GM12878 (cell line): Measurements from ENCODE around the gene RINT1. TPM values are rescaled to one million over a fixed set of nuclear protein-coding genes. Genes with fewer than 3 reads are reported as not detected.

Source experiments
- ATAC-seq: fragments of 200-7000 bp; cut with Tn5 transposase; 3 replicates; pipeline ENCODE4 v1.9.1; 2020; ENCODE audit warnings: mild to moderate bottlenecking, moderate library complexity
- BruUV-seq: library from RNA; stranded (reverse); fragments of 400-500 nt; replicated peaks from 2 replicates; lab custom pipeline; 2021; lab: Mats Ljungman, UMichigan
- CTCF ChIA-PET: fragments of 300-600 bp; sonication (Branson Sonifier 250); formaldehyde crosslinking; extraction: SDS; loops from one replicate; lab custom pipeline; 2021; ENCODE audit warnings: inconsistent platforms; lab: Yijun Ruan, JAX
- POLR2A ChIA-PET: fragments of 350-600 bp; formaldehyde crosslinking; extraction: SDS; loops from one replicate; lab custom pipeline; 2021; ENCODE audit warnings: inconsistent platforms; lab: Charles Lee
- RAD21 ChIA-PET: fragments of 300-600 bp; sonication (Branson Sonifier 250); formaldehyde crosslinking; loops from one replicate; lab custom pipeline; 2023; ENCODE audit warnings: antibody characterized with exemption; ENCODE audit not compliant: unreplicated experiment; lab: Charles Lee
- SMC1A ChIA-PET: fragments of 300-600 bp; sonication (Branson Sonifier 250); formaldehyde crosslinking; loops from one replicate; lab custom pipeline; 2023; ENCODE audit not compliant: unreplicated experiment, uncharacterized antibody; lab: Charles Lee
- DNase-seq: peaks from one replicate; pipeline ENCODE4 v3.0.0-alpha.2; 2011; ENCODE audit warnings: low read depth, low spot score
- FAIRE-seq: peaks from 3 replicates; lab custom pipeline; 2011; peaks lifted over from hg19 to GRCh38; lab: Jason Lieb, UNC
- H2AFZ ChIP-seq: 2 replicates; pipeline ENCODE4 v1.6.0; 2011; ENCODE audit warnings: low read depth, low read length, control low read depth; ENCODE audit not compliant: control insufficient read depth
- H3K27ac ChIP-seq: 2 replicates; pipeline ENCODE4 v1.5.1; 2011; ENCODE audit warnings: control low read depth; ENCODE audit not compliant: control insufficient read depth, insufficient read depth
- H3K27me3 ChIP-seq, 2 experiments: replicated peaks in 1 of 2; 2 replicates each; pipeline versions ENCODE4 v1.6.0 to v1.6.1; 2011; ENCODE audit warnings: low read length in 1 of 2; ENCODE audit not compliant: control insufficient read depth in 2 of 2, insufficient read depth in 2 of 2
- H3K36me3 ChIP-seq, 2 experiments: 2 replicates each; pipeline ENCODE4 v1.5.1; 2011; ENCODE audit warnings: low read length in 1 of 2; ENCODE audit not compliant: control insufficient read depth in 2 of 2, insufficient read depth in 2 of 2
- H3K4me1 ChIP-seq: 2 replicates; pipeline ENCODE4 v1.6.1; 2011; ENCODE audit warnings: mild to moderate bottlenecking, low read length, moderate library complexity, mixed read lengths; ENCODE audit not compliant: control insufficient read depth, insufficient read depth
- H3K4me2 ChIP-seq: 2 replicates; pipeline ENCODE4 v1.6.0; 2011; ENCODE audit warnings: control low read depth; ENCODE audit not compliant: control insufficient read depth, insufficient read depth
- H3K4me3 ChIP-seq: fragments of 200-600 bp; sonication (generic); 2 replicates; pipeline ENCODE4 v1.5.1; 2016
- H3K79me2 ChIP-seq: 2 replicates; pipeline ENCODE4 v1.6.0; 2011; ENCODE audit warnings: low read length; ENCODE audit not compliant: control insufficient read depth, insufficient read depth
- H3K9ac ChIP-seq: 2 replicates; pipeline ENCODE4 v1.8.0; 2011; ENCODE audit warnings: low read length, control low read depth, mixed read lengths; ENCODE audit not compliant: control insufficient read depth, insufficient read depth
- H3K9me3 ChIP-seq: replicated peaks from 3 replicates; pipeline ENCODE4 v1.5.1; 2011; ENCODE audit warnings: mild to moderate bottlenecking, low read length; ENCODE audit not compliant: control insufficient read depth, insufficient read depth
- H4K20me1 ChIP-seq: 2 replicates; pipeline ENCODE4 v1.6.0; 2011; ENCODE audit not compliant: control insufficient read depth, insufficient read depth
- IKZF2 ChIP-seq, 2 experiments: fragments of 450-650 bp; IDR thresholded peaks; 2 replicates each; pipeline ENCODE4 v1.6.1; 2017; ENCODE audit warnings: mild to moderate bottlenecking in 2 of 2, moderate library complexity in 2 of 2
- MAX ChIP-seq: IDR thresholded peaks from 2 replicates; pipeline ENCODE4 v1.6.1; 2012; ENCODE audit warnings: low read depth, low read length, improper control_type of control experiment
- MLLT1 ChIP-seq: fragments of 450-650 bp; IDR thresholded peaks from 2 replicates; pipeline ENCODE4 v1.6.1; 2016; ENCODE audit warnings: mild to moderate bottlenecking
- MXI1 ChIP-seq: fragments of 150-350 bp; IDR thresholded peaks from 2 replicates; pipeline ENCODE4 v1.6.1; 2011; ENCODE audit warnings: low read depth, mild to moderate bottlenecking, inconsistent platforms, low read length, improper control_type of control experiment
- RCOR1 ChIP-seq: conservative IDR thresholded peaks from 2 replicates; pipeline ENCODE4 v1.6.1; 2012; ENCODE audit warnings: low read depth, low read length, improper control_type of control experiment
- RELA ChIP-seq: fragments of 450-650 bp; IDR thresholded peaks from 2 replicates; pipeline ENCODE4 v1.8.0; 2014; ENCODE audit warnings: borderline replicate concordance; ENCODE audit not compliant: partially characterized antibody
- SREBF1 ChIP-seq: IDR thresholded peaks from 2 replicates; pipeline ENCODE4 v1.6.1; 2012; ENCODE audit warnings: mild to moderate bottlenecking, low read length
- USF1 ChIP-seq: IDR thresholded peaks from 2 replicates; pipeline ENCODE4 v1.6.1; 2011; ENCODE audit warnings: borderline replicate concordance, low read depth, mild to moderate bottlenecking, moderate library complexity, mixed read lengths, low read length; ENCODE audit not compliant: insufficient read depth; ENCODE audit errors: extremely low read length
- ZBTB33 ChIP-seq: fragments of 450-650 bp; IDR thresholded peaks from 2 replicates; pipeline ENCODE4 v1.6.1; 2017; ENCODE audit warnings: mild to moderate bottlenecking
- WGBS: methylation state at CpG from one replicate; pipeline ENCODE4 v1.1.6; 2016; ENCODE audit warnings: low lambda C conversion rate; ENCODE audit not compliant: insufficient replicate concordance, insufficient coverage; ENCODE audit errors: missing lambda C conversion rate; 5-methylcytosine and 5-hydroxymethylcytosine counted together
- in situ Hi-C: fragments of 300-500 bp; cut with MboI; formaldehyde crosslinking; loops from 9 replicates; pipeline ENCODE4 v1.14.3; 2018; ENCODE audit warnings: mixed read lengths
- intact Hi-C: fragments of 100-400 bp; cut with micrococcal nuclease; formaldehyde crosslinking; loops from one replicate; pipeline ENCODE4 v1.14.2; 2022; ENCODE audit not compliant: unreplicated experiment
- polyA plus RNA-seq, 11 experiments: library from polyadenylated mRNA; depleted of rRNA in 4 of 11; unstranded in 6 of 11; stranded (reverse) in 5 of 11; fragments of >200 nt; fragmentation: Nextera tagmentation in 4 of 11; fragmentation: Illumina TruSeq in 1 of 11; extraction: Ambion mirVana in 4 of 11; extraction: Trizol in 1 of 11; gene quantifications; 1 replicate in 1 of 11; 2 replicates in 10 of 11; pipeline versions ENCODE4 v1.2.1 to v1.2.3, GENCODE V29; 2011 to 2016; ENCODE audit warnings: inconsistent platforms in 2 of 11, missing spikeins in 2 of 11, low read depth in 1 of 11
- total RNA-seq, 4 experiments: library from RNA; depleted of rRNA in 3 of 4; stranded (reverse); fragments of >200 nt in 3 of 4; fragmentation: Illumina TruSeq in 1 of 4; extraction: Trizol in 1 of 4; gene quantifications; 2 replicates each; pipeline versions ENCODE4 v1.2.1 to v1.2.3, GENCODE V29; 2013 to 2021
- TF ChIP-seq, protein P1 (sequence below): fragments of 450-650 bp; IDR thresholded peaks from 2 replicates; pipeline ENCODE4 v1.6.1; 2018; ENCODE audit warnings: borderline replicate concordance, mild to moderate bottlenecking; ENCODE audit not compliant: partially characterized antibody
- TF ChIP-seq, protein P2 (sequence below): fragments of 450-650 bp; formaldehyde crosslinking; IDR thresholded peaks from 2 replicates; pipeline ENCODE4 v1.4.0; 2022; ENCODE audit warnings: mild to moderate bottlenecking, moderate library complexity

Gene RINT1
- total and polyA plus RNA-seq, 10 of the 15 experiments (the other 5 are each of a cell fraction or from before 2014, with no cell fraction given): 6.7 to 32.3 (median 17.3) TPM

DNA sequence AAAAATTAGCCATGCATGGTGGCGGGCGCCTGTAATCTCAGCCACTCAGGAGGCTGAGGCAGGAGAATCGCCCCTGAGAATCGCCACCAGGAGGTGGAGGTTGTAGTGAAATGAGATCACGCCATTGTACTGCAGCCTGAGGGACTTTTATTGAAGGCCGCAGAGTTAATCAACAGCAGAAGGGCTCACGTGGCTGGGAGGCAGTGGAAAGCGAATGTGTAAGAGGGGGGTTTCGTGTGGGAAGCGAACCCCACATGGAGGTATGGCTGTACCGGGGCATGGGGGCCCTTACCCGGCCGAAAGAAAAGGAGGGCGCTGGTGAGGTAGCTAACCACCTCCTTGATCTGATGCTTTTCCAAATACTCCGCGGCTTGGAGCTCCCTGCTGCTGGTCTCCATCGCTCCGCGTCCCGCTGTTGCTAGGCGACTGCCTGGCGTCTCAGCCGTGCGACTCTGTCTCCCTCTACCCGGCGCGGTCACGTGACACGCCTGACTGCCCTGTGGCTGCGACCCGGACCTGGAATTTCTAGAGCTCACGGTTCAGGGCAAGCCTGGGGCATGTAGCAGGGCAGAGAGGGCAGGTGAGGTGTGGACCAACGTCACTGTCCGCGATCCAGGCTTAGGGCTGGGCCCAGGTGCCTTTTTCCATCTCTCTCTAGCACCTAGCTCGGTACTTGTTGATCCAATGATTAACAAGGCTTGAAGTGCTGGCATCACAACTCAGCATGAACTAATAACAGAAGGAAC is 49.2 kb downstream of the RINT1 start, which contains the start of gene EFCAB10:
EFCAB10 (minus strand) TSS at position 428 of the 746 bp plus-strand sequence; CDS start at position 398, 30 bp downstream.
- no peak for FAIRE-seq
- in situ Hi-C loops (no loop called here), intact Hi-C loops (no loop called here)
- CTCF ChIA-PET: no interaction called here
- no peak for DNase-seq
- H3K36me3 ChIP-seq: no peaks in the 10 kb centered on the region
- no peak within 1 kb of the TSS for H3K27ac ChIP-seq
- H3K79me2 ChIP-seq: no peaks in the 10 kb centered on the region
- no peak within 1 kb of the TSS; the same call in 1 of the 2 replicates for H3K4me3 ChIP-seq
- RAD21 ChIA-PET: no interaction called here
- H4K20me1 ChIP-seq: no peaks in the 10 kb centered on the region
- no TSS peak for BruUV-seq
- H3K4me1 ChIP-seq: no peaks in the 10 kb centered on the region
- SMC1A ChIA-PET: no interaction called here
- H3K4me2 ChIP-seq: peak within 1 kb of the TSS; percentile 36
- POLR2A ChIA-PET: interaction anchor here (0.6 kb wide), 1 partner anchor 15 kb away, joined by 3 read pairs; no protein-coding TSS in a partner anchor
- WGBS: 15% methylated on average over 36 of the region's 36 CpGs
- ATAC-seq: peak; percentile 44
- H3K27me3 ChIP-seq: no peaks in the 10 kb centered on the region
- H3K9me3 ChIP-seq: no peaks in the 10 kb centered on the region; the same call in 2 of the 3 replicates
- H2AFZ ChIP-seq: peak within 1 kb of the TSS; percentile 71
- no peak within 1 kb of the TSS for H3K9ac ChIP-seq
- TF ChIP-seq IKZF2 (IDR thresholded peaks at IDR 0.05) (no peak), MXI1 (no peak), ZBTB33 (peak; percentile 69; the same call in 1 of the 2 replicates), MAX (no peak), SREBF1 (no peak), USF1 (peak; percentile 89), RELA (no peak), MLLT1 (no peak), RCOR1 (no peak)
- TF ChIP-seq, protein P1, sequence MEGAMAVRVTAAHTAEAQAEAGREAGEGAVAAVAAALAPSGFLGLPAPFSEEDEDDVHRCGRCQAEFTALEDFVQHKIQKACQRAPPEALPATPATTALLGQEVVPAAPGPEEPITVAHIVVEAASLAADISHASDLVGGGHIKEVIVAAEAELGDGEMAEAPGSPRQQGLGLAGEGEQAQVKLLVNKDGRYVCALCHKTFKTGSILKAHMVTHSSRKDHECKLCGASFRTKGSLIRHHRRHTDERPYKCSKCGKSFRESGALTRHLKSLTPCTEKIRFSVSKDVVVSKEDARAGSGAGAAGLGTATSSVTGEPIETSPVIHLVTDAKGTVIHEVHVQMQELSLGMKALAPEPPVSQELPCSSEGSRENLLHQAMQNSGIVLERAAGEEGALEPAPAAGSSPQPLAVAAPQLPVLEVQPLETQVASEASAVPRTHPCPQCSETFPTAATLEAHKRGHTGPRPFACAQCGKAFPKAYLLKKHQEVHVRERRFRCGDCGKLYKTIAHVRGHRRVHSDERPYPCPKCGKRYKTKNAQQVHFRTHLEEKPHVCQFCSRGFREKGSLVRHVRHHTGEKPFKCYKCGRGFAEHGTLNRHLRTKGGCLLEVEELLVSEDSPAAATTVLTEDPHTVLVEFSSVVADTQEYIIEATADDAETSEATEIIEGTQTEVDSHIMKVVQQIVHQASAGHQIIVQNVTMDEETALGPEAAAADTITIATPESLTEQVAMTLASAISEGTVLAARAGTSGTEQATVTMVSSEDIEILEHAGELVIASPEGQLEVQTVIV: no peak
- TF ChIP-seq, protein P2, sequence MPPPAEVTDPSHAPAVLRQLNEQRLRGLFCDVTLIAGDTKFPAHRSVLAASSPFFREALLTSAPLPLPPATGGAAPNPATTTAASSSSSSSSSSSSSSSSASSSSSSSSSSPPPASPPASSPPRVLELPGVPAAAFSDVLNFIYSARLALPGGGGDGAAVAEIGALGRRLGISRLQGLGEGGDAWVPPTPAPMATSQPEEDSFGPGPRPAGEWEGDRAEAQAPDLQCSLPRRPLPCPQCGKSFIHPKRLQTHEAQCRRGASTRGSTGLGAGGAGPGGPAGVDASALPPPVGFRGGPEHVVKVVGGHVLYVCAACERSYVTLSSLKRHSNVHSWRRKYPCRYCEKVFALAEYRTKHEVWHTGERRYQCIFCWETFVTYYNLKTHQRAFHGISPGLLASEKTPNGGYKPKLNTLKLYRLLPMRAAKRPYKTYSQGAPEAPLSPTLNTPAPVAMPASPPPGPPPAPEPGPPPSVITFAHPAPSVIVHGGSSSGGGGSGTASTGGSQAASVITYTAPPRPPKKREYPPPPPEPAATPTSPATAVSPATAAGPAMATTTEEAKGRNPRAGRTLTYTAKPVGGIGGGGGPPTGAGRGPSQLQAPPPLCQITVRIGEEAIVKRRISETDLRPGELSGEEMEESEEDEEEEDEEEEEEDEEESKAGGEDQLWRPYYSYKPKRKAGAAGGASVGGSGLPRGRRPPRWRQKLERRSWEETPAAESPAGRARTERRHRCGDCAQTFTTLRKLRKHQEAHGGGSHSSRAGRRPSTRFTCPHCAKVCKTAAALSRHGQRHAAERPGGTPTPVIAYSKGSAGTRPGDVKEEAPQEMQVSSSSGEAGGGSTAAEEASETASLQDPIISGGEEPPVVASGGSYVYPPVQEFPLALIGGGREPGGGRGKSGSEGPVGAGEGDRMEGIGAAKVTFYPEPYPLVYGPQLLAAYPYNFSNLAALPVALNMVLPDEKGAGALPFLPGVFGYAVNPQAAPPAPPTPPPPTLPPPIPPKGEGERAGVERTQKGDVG (CRISPR knock-in tag): no peak
